ENCODE measurements around the gene PDAP1. TPM values are rescaled to one million over a fixed set of nuclear protein-coding genes. Genes with fewer than 3 reads are reported as not detected.
"Not testable (repeated sequence)": the region's sequence is repeated elsewhere in the genome, so short reads cannot be mapped to it uniquely, and the experiment has no call there.

PDAP1 gene
- total RNA-seq, 2 donors from 2014 or later: 101 to 148 TPM

DNA sequence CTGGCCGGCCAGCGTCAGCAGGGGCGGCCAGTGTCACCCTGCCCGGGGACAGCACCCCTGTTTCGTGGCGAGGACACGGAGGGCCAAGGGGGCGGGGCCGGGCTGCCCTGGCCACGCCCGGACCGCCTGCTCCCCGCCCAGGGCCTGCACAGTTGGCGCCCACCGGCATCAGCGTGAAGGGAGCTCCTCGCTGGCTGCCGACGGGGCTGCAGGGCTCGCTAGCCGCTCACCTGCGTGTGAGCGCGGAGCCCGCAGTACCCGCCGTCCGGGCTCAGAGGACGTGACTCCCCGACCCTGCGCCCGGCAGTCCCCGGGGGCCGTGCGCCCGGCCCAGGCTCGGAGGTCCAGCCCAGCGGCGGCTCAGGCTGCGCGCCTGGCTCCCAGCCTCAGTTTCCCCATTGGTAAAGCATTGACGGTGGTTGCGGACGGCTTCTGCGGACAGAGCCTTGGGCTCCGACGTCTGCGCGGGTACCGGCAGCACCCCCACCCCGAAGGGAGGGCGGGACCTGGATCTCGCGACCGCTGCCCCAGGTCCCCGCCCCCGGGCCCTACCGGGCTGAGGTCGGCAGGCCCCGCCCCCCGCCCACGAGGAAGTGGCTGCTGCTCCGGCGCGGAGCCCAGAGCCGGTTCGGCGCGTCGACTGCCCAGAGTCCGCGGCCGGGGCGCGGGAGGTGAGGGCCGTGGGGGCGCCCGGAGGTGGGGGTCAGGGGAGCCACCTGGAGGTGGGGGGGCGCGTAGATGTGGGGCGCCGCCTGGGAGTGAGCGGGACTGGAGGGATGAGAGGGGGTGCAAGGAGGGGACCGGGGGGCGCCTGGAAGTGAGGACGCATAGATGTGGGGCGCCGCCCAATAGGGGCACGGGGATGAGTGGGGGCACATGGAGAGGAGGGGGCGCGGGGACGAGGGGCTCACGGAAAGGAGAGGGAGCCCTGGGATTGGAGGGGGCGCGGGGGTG, 34.0 kb downstream of the PDAP1 start, which contains the start of gene ARPC1B:
TSS of gene ARPC1B (plus strand) at position 620 of the 954 bp plus-strand sequence. CDS start 10,985 bp downstream, outside the sequence.
- DNase-seq (ENCODE audit: low spot score in 2 of 2) (peak; percentile 80 to 87), ATAC-seq (peak; percentile 76 to 82)
- Mint-ChIP-seq H3K9me3 (no peaks in the 10 kb centered on the region), H3K27ac (peak within 1 kb of the TSS; percentile 72 to 85), H3K36me3 (peaks cover 0 to 15% of the 10 kb centered on the region in 2 donors)

DNA sequence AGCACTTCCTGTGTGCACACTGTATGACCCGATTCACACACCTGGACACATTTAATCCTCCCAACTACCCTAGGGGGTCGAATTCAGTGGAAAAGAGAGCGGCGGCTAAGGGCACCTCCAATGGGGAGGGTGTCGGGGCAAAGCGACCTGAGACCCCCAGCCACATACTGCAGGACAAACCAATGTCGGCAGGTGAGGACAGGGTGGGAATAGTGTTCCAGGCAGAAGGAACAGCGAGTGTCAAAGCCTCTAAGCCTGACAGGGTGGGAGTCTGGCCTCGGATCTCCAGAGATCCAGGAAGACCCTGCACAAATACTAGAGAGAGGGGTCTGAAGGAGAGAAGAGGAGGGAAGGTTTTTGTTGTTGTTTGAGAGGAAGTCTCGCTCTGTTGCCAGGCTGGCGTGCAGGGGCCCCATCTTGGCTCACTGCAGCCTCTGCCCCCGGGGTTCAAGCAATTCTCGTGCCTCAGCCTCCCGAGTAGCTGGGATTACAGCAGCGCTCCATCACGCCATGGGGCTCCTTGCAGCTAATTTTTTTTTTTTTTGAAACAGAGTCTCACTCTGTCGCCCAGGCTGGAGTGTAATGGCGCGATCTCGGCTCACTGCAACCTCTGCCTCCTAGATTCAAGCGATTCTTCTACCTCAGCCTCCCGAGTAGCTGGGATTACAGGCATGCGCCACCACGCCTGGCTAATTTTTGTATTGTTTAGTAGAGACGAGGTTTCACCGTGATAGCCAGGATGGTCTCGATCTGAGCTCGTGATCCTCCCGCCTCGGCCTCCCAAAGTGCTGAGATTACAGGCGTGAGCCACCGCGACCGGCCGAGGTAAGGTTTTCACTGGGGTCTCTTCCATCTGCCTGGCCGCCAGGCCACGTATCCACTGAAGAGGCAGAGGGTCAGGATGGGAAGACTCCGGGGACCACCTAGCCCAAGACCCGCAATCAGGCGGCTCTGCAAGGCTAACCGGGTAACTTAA, 35.0 kb downstream of the PDAP1 start:
- ATAC-seq (no peak), DNase-seq (ENCODE audit: low spot score in 2 of 2) (no peak)
- Mint-ChIP-seq H3K9me3 (no peaks in the 10 kb centered on the region), H3K36me3 (peaks cover 0 to 9% of the 10 kb centered on the region in 2 donors), H3K27ac (peak overlapping the region; percentile 44 to 85)

DNA sequence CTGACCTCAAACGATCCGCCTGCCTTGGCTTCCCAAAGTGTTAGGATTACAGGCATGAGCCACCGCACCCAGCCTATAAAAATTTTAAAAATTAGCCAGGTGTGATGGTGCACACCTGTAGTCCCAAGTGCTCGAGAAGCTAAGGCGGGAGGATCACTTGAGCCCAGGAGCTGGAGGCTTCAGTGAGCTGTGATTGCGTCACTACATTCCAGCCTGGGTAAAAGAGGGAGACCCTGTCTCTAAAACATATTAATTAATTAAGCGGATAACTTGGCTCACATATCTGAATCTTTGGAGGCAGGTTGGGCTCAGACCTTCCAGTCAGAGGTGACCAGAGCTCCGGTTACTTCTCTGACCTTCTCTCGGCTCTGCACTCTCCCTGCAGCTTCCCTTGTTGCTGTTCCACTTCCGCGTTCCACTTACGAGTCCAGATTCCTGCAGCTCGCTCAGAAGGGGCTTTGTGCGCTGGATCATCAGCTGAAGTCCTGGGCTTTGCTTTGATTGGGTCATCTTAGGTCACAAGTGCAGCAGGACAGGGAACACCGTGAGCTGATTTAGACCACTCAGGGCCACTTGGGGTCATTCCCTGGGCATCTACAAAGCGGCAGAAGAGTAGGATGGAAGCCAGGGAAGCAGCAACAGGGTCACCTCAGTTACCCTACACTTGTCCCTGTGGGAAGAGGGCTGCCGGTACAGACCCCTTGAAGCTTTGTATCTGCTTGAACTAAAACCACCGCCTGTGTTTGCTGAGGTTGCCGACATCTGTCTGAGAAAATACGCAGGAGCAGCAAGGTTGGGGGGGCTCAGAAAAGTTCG, 35.9 kb downstream of the PDAP1 start:
- Mint-ChIP-seq H3K36me3 (peaks cover 0 to 2% of the 10 kb centered on the region in 2 donors), H3K27ac (peak overlapping the region; percentile 13 to 85), H3K9me3 (no peaks in the 10 kb centered on the region)
- no peak for ATAC-seq
- no peak for DNase-seq (ENCODE audit: low spot score in 2 of 2)

DNA sequence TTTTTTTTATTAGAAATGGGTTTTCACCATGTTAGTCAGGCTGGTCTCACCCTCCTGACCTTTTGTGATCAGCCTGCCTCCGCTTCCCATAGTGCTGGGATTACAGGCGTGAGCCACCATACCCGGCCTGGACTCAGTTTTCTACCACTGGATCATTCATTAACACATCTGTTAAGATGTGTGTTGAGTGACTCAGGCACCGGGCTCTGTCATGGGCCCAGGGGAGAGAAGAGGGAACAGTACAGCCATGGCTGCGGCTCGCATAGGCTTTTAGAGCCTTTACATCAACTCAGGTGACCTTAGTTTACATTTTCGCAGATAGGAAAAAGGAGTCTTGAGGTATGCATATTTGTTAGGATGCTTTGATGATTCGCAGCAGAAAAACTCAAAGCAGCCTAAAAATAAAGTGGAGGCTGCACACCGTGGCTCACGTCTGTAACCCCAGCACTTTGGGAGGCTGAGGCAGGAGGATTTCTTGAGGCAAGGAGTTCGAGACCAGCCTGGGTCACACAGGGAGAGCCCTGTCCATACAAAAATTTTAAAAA, 36.9 kb downstream of the PDAP1 start:
- no peaks in the 10 kb centered on the region for H3K9me3 Mint-ChIP-seq
- ATAC-seq (no peak), DNase-seq (ENCODE audit: low spot score in 2 of 2) (no peak)
- H3K36me3 Mint-ChIP-seq: peaks cover 0 to 5% of the 10 kb centered on the region in 2 donors
- no peak overlapping the region for H3K27ac Mint-ChIP-seq

DNA sequence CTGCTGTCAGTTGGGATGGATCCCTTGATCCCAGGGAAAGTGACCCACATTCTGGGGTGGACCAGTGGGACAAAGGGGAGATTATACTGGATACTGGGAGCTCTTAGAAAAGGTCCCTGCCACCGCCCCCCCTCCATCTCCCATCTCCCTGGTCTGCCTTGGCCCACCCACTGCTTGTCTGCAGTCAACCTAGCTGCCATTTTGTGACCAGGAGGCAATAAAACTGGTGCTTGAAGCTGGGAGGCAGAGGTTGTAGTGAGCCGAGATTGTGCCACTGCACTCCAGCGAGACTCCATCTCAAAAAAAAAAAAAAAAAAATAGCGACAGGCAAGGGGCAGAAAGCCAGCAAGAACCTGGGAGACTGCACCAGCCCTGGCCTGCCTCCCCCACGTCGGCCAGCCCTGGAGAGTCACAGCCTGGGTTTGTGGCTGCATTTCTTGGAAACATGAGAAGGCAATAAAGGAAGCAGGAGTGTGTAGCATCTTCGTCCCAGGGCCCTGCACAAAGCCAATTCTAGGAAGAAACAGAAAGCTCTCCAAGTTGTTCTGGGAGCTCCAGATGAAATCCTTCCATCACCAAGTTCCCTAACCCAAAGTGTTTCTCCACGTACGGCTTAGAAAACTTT, 38.5 kb downstream of the PDAP1 start:
- Mint-ChIP-seq H3K9me3 (no peaks in the 10 kb centered on the region), H3K36me3 (peaks cover 5 to 14% of the 10 kb centered on the region in 2 donors), H3K27ac (peak overlapping the region; percentile 46 to 81)
- no peak for ATAC-seq
- DNase-seq (ENCODE audit: low spot score in 2 of 2): no peak

DNA sequence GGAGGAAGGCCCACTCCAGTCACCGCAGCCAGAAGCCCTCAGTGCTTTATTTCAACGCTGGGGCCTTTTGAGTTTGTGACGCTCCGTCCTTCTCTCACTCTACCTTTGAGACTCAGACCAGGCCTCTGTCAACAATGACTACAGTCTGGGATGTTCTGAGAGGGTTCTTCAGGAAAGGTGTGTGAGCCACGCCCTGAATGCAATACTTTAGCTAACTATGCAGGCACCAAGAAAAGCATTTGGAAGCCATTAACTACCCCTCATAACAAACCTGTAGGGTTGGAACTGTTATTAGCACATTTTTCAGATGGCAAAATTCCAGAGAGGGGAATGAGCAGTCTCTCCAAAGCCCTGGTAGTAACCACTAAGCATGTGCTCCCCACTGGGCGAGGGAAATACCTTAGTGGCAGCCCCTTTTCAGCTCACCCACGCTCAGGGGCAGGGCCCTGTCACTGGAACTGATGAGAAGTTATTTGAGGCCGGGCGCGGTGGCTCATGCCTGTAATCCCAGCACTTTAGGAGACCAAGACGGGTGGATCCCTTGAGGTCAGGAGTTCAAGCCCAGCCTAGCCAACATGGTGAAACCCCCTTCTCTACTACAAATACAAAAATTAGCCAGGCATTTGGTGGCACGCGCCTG, 39.5 kb downstream of the PDAP1 start:
- no peak for DNase-seq (ENCODE audit: low spot score in 2 of 2)
- ATAC-seq: no peak
- Mint-ChIP-seq H3K27ac (peak overlapping the region in 1 of 2 donors; percentile 68), H3K36me3 (peaks cover 5 to 14% of the 10 kb centered on the region in 2 donors), H3K9me3 (no peaks in the 10 kb centered on the region)

DNA sequence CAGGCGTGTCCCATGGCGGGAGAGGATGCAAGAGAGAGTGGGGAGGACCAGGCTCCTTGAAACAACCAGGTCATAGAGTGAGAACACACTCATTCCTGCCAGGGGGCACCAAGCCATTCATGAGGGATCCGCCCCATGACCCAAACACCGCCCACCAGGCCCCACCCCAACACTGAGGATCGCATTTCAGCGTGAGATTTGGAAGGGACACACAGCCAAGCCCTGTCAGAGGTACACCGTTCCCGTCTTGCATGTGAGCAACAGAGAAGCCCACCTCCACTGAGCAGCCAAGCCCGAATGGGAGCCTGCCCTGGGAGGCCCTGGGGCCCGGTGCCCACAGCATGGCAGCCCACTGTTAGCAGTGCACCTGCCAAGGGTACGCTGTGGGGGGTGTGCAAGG, 41.8 kb downstream of the PDAP1 start:
- Mint-ChIP-seq H3K9me3 (no peaks in the 10 kb centered on the region), H3K27ac (no peak overlapping the region), H3K36me3 (peaks cover 5 to 14% of the 10 kb centered on the region in 2 donors)
- ATAC-seq (no peak), DNase-seq (ENCODE audit: low spot score in 2 of 2) (no peak)

DNA sequence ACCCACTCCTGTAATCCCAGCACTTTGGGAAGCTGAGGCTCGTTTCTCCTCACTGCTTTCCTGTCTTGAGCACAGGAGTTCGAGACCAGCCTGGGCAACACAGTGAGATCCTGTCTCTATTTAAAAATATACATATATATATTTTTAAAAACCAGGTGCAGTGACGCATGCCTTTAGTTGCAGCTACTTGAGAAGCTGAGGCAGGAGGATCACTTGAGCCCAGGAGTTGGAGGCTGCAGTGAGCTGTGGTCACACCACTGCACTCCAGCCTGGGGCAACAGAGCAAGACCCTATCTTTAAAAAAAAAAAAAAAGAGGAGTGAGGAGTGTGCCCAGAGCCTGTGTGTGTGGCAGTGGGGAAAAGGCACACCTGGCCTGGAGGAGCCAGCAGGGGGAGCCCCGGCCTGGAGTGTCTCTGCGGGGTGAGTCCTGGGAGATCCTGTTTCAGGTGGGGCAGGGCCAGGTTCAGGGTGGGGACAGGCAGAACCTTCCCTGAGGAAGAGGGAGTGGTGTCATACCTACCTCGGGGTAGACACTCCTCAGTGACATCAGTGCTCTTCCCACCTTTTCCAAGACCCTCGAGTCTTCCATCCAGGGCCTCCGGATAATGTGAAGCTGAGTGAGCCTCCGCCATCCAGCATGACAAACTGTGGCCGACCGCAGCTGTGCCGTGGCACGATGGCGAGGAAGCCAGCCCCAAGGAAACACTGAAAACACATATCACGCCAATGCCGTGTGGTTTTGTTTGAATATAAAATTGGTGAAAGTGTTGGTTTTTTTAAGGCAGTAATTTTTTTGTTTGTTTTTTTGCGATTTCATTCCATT, 42.9 kb downstream of the PDAP1 start:
- ATAC-seq (peak; percentile 77 to 82), DNase-seq (ENCODE audit: low spot score in 2 of 2) (peak in 1 of 2 donors; percentile 59)
- H3K36me3 Mint-ChIP-seq: peaks cover 5 to 14% of the 10 kb centered on the region in 2 donors
- H3K27ac Mint-ChIP-seq: no peak overlapping the region
- no peaks in the 10 kb centered on the region for H3K9me3 Mint-ChIP-seq

DNA sequence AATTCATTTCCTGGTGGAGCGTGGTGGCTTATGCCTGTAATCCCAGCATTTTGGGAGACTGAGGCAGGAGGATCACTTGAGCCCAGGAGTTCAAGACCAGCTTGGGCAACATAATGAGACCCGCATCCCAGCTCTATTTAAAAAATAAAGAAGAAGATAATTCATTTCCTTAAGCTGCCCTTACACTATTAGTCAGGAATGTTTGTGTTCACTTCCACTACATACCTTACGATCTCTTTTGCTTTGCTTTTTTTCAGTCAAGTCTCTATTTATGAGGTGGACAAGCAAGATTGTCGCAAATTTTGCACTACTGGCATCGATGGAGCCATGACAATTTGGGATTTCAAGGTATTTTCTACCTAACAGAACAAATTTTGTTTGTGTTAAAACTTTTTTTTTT, 45.1 kb downstream of the PDAP1 start:
- DNase-seq (ENCODE audit: low spot score in 2 of 2) (no peak), ATAC-seq (no peak)
- Mint-ChIP-seq H3K9me3 (no peaks in the 10 kb centered on the region), H3K36me3 (peaks cover 10 to 19% of the 10 kb centered on the region in 2 donors), H3K27ac (no peak overlapping the region)

DNA sequence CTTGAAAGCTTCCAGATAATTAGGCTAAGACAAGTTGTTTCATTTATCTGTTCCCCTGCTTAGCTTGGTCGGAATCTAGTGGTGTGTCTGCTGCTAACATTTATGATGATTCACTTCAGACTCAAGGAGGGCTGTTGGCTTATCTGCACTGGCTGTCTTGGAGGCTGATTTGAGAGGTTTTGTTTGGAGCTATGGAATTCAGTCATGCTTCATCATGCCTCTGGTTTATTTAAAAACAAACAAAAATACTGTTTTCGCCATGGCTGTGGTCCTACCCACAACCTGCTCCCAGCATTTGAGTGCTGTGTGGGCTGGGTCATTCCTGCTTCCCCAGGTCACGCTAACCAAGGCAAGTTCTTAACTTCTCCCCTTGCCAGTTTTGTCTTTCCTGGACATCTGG, 45.6 kb downstream of the PDAP1 start:
- Mint-ChIP-seq H3K9me3 (no peaks in the 10 kb centered on the region), H3K27ac (peak overlapping the region in 1 of 2 donors; percentile 50), H3K36me3 (peaks cover 14 to 20% of the 10 kb centered on the region in 2 donors)
- no peak for DNase-seq (ENCODE audit: low spot score in 2 of 2)
- no peak for ATAC-seq

DNA sequence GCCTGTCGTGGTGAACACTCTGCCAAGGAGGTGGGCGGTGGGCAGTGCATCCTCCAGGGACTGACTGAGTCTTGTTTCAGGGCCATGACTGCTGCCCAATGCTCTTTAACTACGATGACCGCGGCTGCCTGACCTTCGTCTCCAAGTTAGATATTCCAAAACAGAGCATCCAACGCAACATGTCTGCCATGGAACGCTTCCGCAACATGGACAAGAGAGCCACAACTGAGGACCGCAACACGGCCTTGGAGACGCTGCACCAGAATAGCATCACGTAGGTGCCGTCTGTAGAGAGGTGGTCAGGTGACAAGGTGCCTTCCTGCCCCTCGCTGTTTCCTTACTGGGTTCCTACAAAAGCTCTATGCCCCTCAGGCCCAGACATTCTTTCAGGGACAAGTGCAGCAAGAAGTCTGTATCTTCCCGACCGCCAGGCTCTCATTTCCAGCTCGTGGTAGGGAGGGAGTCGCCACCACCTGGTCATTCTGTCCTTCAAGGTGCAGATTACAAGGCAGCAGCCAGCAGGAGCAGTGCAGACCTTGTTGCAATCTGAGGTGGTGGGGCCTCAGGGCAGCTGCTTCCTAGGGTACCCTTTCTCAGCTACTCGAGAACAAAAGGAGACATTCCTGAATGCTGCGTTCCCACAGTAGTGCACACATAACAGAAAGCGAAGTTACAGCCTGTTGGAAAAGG, 48.8 kb downstream of the PDAP1 start:
- H3K9me3 Mint-ChIP-seq: no peaks in the 10 kb centered on the region
- no peak for DNase-seq (ENCODE audit: low spot score in 2 of 2)
- peaks cover 9 to 10% of the 10 kb centered on the region in 2 donors for H3K36me3 Mint-ChIP-seq
- H3K27ac Mint-ChIP-seq: peak overlapping the region in 1 of 2 donors; percentile 14
- no peak for ATAC-seq

DNA sequence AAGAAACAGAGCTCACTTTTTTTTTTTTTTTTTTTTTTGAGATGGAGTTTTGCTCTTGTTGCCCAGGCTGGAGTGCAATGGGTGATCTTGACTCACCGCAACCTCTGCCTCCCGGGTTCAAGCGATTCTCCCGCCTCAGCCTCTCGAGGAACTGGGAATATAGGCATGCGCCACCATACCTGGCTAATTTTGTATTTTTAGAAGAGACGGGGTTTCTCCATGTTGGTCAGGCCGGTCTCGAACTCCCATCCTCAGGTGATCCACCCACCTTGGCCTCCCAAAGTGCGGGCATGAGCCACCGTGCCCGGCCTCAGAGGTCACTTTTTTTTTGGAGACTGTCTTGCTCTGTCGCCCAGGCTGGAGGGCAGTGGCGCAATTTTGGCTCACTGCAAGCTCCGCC, 49.9 kb downstream of the PDAP1 start:
- H3K27ac Mint-ChIP-seq: peak overlapping the region in 1 of 2 donors; percentile 21
- not testable (repeated sequence) for DNase-seq (ENCODE audit: low spot score in 2 of 2); ATAC-seq; H3K36me3 Mint-ChIP-seq; H3K9me3 Mint-ChIP-seq

DNA sequence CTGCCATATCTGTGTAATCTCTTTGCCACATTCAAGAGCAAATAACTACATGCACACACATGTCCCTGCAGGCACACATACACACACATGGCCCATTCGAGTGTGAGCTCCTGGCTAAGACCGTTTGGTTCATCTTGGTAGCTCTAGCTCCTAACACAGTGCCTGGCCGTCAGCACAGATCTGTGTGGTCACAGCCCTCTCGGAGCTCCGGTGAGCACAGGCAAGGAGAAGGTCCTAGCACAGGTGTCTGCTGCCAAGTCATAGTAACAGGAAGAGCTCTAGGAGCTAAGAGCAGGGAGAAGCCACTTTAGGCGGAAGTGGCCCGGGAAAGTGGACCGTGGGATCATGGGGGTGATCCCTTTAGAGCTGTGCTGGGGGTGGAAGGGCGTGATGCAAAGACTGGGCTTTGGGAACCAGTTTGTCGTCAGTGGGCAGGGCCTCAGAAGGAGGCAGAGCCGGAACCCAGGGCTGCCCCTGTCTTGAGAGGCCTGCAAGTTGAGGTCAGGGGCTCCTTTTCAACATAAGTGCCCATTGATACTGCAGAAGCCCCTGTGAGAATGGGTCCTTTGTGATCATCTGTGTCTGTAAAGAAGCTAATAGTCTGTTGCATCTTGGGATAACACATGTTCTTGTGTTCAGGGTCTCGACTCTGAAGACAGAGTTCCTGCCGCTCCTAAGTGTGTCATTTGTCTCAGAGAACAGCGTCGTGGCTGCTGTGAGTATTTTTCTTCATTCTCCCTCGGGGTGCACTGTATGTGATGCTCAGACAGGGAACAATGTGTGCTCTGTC, 50.5 kb downstream of the PDAP1 start:
- ATAC-seq (no peak), DNase-seq (ENCODE audit: low spot score in 2 of 2) (no peak)
- Mint-ChIP-seq H3K36me3 (peaks cover 9 to 10% of the 10 kb centered on the region in 2 donors), H3K27ac (peak overlapping the region; percentile 21 to 84), H3K9me3 (no peaks in the 10 kb centered on the region)
